ENCODE measurements around the gene MTCL1.

MTCL1 gene

GRCh38 chr18:8702668-8703067 lies 2.7 kb upstream of the MTCL1 start:
- no peak overlapping the region for H3K27ac ChIP-seq
- TF ChIP-seq, protein P1, sequence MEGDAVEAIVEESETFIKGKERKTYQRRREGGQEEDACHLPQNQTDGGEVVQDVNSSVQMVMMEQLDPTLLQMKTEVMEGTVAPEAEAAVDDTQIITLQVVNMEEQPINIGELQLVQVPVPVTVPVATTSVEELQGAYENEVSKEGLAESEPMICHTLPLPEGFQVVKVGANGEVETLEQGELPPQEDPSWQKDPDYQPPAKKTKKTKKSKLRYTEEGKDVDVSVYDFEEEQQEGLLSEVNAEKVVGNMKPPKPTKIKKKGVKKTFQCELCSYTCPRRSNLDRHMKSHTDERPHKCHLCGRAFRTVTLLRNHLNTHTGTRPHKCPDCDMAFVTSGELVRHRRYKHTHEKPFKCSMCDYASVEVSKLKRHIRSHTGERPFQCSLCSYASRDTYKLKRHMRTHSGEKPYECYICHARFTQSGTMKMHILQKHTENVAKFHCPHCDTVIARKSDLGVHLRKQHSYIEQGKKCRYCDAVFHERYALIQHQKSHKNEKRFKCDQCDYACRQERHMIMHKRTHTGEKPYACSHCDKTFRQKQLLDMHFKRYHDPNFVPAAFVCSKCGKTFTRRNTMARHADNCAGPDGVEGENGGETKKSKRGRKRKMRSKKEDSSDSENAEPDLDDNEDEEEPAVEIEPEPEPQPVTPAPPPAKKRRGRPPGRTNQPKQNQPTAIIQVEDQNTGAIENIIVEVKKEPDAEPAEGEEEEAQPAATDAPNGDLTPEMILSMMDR (conservative IDR thresholded peaks at IDR 0.05) = no peak
- no peak for TF ChIP-seq ZFX (IDR thresholded peaks at IDR 0.05)

DNA sequence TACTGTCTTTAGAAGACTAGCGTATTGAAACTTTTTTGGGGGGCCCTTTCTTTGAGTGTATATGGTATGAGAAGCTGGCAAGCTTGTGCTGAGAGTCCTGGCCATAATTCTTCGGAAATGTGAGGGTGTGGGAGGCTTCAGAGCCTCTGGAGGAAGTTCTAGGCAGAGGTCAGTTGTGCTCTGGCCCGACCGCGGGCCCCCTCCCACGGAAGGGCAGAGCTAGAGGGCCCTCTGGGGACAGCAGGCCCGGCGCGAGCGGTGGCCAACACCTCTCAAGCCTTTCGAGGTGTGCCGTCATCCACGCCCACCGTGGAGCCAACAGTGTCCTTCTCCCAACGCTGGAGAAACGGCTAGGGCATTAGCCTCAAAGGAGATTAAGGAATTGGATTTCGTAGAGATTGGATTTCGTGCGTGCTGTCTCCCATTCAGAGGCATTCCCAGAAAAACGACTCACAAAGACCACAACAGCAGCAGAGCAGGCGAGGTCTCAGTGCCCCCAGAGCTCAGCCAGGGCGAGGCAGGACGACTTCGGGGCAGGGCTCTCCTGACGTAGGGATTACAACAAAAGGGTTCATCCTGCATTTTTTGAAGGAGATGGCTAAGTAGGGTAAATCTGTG lies 2.2 kb upstream of the MTCL1 start:
- TF ChIP-seq, protein P1 (conservative IDR thresholded peaks at IDR 0.05) = no peak
- no peak for TF ChIP-seq ZFX (IDR thresholded peaks at IDR 0.05)
- H3K27ac ChIP-seq = peak overlapping the region; percentile 95

DNA sequence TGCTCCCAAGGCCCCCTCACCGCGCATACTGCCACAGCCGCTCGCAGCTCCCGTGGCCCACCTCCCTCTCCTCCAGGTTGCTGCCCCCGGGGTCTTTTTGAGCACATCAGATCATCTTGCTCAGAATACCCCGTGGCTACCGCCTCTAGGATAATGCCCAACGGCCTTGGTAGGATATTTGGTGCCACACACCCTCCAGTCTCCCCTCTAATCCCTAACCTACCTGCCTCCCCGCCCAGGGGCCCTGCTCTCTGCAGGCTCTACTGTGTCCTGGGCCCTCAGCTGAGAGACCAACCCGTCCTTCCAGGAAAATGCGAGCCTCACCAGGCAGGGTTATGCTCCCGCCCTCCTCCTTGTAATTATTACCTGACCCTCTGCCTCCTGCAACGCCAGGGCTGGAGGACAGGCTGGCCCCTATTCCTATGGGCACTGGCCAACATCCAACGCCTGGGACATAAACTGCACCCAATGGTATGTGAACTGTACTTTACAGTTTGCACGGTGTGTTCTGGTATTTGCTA lies 1.5 kb upstream of the MTCL1 start:
- peak overlapping the region; percentile 95 for H3K27ac ChIP-seq
- 0 out of 2 replicates have a peak, but pooled peaks have one; percentile 9 for TF ChIP-seq ZFX (IDR thresholded peaks at IDR 0.05)
- TF ChIP-seq, protein P1 (conservative IDR thresholded peaks at IDR 0.05) = no peak

GRCh38 chr18:8704361-8705237 lies 757 bp upstream of the MTCL1 start:
- TF ChIP-seq, protein P1 (conservative IDR thresholded peaks at IDR 0.05) = no peak
- no peak for TF ChIP-seq ZFX (IDR thresholded peaks at IDR 0.05)
- peak overlapping the region; percentile 95 for H3K27ac ChIP-seq

DNA sequence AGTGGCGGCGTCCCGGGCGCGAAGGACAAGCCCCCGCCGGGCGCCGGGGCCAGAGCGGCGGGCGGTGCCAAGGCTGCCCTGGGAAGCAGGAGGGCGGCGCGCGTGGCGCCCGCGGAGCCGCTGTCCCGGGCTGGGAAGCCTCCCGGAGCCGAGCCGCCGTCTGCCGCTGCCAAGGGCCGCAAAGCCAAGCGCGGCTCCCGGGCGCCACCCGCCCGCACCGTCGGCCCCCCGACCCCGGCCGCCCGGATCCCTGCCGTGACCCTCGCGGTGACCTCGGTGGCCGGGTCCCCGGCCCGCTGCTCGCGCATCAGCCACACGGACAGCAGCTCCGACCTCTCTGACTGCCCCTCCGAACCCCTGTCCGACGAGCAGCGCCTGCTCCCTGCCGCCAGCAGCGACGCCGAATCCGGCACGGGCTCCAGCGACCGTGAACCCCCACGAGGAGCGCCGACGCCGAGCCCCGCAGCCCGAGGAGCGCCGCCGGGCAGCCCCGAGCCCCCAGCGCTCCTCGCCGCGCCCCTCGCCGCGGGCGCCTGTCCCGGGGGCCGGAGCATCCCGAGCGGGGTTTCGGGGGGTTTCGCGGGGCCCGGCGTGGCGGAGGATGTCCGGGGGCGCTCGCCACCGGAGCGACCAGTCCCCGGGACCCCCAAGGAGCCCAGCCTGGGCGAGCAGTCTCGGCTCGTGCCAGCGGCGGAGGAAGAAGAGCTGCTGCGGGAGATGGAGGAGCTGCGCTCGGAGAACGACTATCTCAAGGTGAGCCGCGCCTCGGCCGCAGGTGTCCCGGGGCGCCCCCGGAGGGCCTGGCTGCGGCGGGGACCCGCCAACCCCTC lies 820 bp downstream of the MTCL1 start:
- TF ChIP-seq, protein P1 (conservative IDR thresholded peaks at IDR 0.05) = no peak
- TF ChIP-seq ZFX (IDR thresholded peaks at IDR 0.05) = no peak
- peak overlapping the region; percentile 95 for H3K27ac ChIP-seq

- TF ChIP-seq, protein P1 (conservative IDR thresholded peaks at IDR 0.05) = no peak
- TF ChIP-seq ZFX (IDR thresholded peaks at IDR 0.05) = no peak
- no peak overlapping the region for H3K27ac ChIP-seq
Measured at GRCh38 chr18:8706791-8707555, 1.6 kb downstream of the MTCL1 start.
